HG03378 (cell line): ENCODE data around the gene MFSD2A.
"Not testable (repeated sequence)": the region's sequence is repeated elsewhere in the genome, so short reads cannot be mapped to it uniquely, and the experiment has no call there.

Experiments used
- ATAC-seq: cut with Tn5 transposase; IDR thresholded peaks from one replicate; pipeline ENCODE4 v1.9.1; 2021; ENCODE audit warnings: mild to moderate bottlenecking, moderate library complexity; ENCODE audit not compliant: unreplicated experiment

The MFSD2A gene

GRCh38 chr1:39940253-39940652 is 14.7 kb upstream of the MFSD2A start:
- ATAC-seq, result no peak

GRCh38 chr1:39940980-39941871 is 13.7 kb upstream of the MFSD2A start:
- no peak for ATAC-seq

DNA sequence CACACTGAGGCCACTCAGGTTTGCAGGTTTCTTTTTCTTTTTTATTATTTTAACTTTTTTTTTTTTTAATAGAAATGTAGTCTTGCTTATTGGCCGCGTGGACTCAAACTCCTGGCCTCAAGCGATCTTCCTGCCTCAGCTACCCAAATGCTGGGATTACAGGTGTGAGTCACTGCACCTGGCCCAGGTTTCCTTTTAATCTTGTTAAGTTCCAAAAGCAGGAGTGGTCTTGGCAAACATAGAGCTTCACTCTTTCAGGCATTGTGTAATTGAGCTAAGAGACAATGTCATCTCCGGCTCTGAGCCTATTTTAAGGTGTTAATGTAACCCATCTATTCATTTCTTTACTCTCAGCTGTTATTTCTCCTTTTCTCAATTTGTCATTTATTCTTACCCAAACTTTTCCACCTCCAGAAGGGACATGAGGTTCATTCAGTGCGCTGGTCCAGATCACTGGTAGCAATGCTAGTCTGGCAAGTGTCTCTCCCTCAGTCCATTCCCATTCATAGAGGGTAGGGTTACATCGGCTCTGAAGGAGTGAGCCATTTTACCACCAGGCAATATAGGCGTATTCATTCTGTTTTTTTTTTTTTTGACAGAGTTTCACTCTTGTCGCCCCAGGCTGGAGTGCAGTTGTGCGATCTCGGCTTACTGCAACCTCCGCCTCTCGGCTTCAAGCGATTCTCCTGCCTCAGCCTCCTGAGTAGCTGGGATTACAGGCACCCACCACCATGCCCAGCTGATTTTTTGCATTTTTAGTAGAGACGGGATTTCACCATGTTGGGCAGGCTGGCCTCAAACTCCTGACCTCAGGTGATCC is 11.3 kb upstream of the MFSD2A start:
- no peak for ATAC-seq

DNA sequence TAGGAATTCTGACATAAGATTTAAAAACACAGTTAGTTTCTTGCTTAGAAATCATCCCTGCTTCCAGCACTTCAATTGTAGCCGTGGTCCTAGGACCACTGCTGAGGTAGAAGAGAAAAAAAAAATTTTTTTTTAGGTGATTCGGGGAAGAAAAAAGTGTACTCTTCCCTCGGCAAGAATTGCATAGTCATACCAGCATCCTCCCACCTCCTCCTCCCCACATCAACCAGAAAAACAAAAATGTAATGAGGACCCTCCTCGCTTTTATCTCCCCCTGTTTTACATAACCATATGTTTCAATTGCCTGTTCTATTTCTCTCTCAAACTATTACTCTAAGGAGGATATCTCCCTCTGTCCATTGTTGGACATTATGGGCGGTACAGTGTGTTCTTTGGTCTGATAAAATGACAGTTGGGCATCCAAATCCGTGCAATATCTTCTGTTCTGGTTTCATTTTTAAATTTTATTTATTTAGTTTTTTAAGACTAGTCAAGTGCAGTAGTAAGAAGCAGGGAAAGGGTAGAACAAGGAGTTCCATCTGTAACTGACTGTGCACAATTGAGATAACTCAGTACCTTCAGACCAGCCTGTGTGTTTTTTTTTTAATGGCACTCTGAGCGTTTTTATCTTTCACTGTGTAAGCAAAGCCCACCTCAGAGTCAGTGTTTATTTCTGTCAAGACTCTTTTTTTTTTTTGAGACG is 10.4 kb upstream of the MFSD2A start:
- no peak for ATAC-seq

- no peak for ATAC-seq
These were observed 8.7 kb upstream of the MFSD2A start for GRCh38 chr1:39946216-39946615.

DNA sequence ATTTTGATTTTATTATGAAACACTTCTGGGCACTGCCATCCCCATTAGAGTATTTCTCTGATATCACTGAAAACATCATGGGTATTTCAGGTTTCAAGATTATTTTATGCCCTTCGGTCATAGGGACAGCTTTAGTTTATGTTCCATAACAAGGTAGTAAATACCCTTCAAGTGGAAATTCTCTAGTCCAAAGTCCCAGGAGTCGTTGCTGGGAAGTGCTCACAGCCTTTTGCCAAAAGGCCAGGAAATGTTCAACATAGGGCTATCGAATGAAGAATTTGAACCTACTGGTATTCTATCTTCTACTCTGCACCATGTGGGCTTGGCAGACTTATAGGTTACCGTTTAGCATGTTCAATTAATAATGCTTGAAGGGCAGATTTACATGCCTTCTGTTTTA is 7.7 kb upstream of the MFSD2A start:
- ATAC-seq, result no peak

DNA sequence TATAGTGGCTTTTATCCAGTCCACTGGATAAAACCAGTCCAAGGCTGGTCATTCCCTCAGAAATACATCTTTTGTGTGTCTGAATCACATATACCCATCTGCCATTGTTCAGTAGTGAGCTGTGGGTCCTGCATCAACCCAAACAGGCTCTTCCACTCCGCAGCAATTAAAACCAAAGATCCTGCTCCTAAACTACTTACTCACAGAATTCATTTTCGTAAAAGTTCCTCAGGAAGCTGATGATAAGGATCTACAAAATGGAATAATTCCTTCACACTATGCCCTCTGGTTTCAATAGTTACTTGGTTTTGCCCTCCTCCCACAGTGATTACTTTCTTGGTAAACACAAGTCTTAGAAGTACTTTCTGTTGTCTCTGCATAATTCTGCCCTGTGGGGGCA is 5.1 kb upstream of the MFSD2A start:
- no peak for ATAC-seq

DNA sequence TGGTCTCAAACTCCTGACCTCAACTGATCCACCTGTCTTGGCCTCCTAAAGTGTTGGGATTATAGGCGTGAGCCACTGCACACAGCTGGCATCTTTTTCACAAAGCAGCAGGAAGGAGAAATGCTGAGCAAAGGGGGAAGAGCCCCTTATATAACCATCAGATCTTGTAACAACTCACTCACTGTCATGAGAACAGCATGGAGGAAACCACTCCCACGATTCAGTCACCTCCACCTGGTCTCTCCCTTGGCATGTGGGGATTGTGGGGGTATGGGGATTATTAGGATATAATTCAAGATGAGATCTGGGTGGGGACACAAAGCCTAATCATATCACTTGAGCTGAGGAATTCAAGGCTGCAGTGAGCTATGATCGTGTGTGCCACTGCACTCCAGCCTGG is 3.0 kb upstream of the MFSD2A start:
- ATAC-seq, result no peak

- ATAC-seq, result no peak
These were observed 2.4 kb upstream of the MFSD2A start for GRCh38 chr1:39952359-39953110.

GRCh38 chr1:39954324-39954869 is 548 bp upstream of the MFSD2A start:
- no peak for ATAC-seq

- no peak for ATAC-seq
These were observed 898 bp downstream of the MFSD2A start for GRCh38 chr1:39955547-39956539.

DNA sequence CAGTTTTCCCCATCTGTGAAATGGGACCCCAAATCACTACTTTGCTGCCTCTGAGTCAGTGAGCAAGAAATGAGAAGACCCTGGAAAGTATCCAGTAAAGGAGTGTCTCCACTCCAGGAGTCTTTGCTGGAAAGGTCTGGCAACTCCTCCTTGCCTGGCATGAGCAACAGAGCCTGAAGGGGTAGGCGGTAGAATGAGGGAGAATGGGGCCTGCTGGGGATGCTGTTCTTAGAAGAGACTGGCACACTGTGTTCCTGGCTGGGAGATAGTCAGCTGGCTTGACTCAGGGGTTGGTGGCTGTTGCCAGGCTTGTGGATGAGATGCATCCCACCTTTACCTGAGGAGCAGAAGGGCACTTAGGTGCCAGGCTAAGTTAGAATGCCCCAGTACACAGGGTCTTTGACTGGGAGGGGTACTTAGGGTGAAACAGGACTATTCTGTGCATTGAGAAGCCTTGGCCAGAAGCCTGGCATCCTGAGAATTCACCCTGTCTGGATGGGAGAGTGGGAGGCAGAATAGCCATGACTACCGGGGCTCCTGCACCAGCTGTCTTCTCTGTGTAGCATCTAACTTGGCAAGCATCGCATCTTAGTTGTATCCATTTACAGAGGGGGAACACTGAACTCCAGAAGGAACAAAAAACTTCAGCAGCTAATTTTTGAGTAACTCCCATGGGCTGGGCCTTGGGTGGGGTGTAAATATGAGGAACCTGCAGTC is 2.5 kb downstream of the MFSD2A start:
- no peak for ATAC-seq

DNA sequence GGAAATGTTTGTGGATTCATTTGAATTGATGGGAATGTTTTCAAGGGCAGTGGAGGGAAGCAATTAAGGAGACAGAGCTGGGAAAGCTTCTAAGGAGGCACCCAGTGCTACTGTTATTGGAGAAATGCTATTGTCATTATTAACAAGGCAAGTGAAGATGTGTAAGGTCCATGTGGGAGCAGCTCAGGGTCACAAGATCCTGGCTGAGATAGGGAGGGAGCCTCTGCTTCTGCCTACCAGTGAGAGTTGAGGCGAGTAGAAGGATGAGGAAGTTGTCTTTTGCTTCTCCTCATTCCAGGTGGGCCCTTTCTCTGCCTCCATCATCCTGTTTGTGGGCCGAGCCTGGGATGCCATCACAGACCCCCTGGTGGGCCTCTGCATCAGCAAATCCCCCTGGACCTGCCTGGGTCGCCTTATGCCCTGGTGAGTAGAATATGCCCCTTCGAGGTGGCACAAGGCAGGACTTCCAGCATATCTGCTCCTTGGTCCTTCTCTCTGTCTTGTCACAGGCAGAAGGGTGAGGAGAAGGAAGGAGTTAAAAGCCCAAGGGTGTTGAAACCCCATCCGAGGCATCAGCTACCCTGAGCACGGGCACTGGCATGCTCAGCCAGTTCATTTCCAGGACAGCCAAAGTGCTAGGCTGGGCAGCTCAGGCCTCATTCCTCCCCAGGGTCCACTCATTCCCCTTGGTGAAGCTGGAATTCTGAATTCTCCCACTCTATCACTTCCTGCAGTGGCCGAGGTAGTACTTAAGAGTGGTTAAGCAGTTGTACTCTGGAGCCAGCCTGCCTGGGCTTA is 3.7 kb downstream of the MFSD2A start:
- no peak for ATAC-seq

- no peak for ATAC-seq
These were observed 4.8 kb downstream of the MFSD2A start for GRCh38 chr1:39959651-39960333.

DNA sequence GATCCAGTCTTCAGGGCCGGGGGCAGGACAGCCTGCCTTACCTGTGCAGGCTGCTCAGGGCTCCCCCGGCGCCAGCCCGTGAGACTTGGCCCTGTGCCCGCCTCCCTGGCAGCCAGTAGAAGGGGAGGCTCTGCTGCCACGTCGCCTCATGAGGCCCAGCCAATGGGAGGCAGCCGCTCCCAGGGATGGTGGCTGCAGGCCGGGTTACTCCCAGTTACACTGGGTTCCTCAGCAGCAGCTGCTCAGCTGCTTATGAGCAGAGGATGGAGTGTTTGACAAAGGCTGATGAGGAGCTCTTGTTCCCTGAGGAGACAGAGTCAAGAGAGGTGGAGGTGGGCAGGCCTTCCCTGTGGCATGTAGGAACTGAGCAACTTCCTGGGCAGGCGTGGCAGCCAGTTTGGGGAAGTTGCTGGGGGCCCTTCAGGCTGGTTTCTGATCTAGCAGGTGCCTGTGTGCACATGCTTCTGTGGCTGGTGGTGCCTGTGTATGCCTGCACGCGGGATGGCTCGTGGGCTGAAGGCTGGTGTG is 5.5 kb downstream of the MFSD2A start:
- ATAC-seq, result peak; percentile 39

DNA sequence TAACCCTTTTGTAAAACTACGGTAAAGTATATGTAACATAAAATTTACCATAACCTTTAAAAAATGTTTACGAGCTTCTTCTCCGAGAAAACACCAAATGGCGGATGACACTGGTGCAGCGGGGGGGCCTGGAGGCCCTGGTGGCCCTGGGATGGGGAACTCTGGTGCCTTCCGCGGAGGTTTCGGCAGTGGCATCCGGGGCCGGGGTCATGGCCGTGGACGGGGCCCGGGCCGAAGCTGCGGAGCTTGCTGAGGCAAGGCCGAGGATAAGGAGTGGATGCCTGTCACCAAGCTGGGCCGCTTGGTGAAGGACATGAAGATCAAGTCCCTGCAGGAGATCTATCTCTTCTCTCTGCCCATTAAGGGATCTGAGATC is 7.5 kb downstream of the MFSD2A start:
- ATAC-seq, result no peak

- ATAC-seq, result not testable (repeated sequence)
These were observed 8.0 kb downstream of the MFSD2A start for GRCh38 chr1:39962964-39963363.
